Stimulated activated naive CD4-positive, alpha-beta T cell (primary cell): ENCODE results near the gene ACSF3.

Experiments used
- DNase-seq, 6 experiments: peaks; one replicate each; lab custom pipeline; 2025; lab: John Stamatoyannopoulos, UW

ACSF3 gene

GRCh38 chr16:89190150-89190958 lies 96.7 kb downstream of the ACSF3 start:
- no peak for DNase-seq

DNA sequence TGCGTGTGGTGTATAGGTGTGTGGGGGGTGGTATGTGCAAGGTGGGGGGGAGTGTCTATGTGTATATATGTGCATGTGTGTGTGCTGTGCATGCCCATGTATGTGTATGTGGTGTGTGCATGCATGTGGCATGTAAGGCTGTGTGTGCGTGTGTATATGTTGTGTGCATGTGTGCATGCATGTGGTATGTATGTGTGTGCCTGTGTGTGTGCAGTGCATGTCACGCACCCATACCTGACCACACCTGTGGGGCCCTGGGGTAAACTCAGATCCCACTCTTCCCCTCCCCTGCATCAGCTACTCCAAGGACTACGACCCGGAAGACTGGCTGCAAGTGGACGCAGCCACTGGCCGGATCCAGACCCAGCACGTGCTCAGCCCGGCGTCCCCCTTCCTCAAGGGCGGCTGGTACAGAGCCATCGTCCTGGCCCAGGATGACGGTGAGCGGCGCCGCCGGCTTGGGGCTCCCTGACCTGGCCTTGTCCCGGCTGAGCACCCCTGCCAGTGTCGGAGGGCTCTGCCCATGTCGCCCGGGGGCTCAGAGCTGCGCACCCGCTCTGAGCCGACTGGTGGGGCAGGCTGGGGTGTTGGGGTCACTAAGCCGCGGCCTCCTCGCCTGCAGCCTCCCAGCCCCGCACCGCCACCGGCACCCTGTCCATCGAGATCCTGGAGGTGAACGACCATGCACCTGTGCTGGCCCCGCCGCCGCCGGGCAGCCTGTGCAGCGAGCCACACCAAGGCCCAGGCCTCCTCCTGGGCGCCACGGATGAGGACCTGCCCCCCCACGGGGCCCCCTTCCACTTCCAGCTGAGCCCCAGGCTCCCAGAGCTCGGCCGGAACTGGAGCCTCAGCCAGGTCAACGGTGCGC lies 97.6 kb downstream of the ACSF3 start:
- no peak for DNase-seq

DNA sequence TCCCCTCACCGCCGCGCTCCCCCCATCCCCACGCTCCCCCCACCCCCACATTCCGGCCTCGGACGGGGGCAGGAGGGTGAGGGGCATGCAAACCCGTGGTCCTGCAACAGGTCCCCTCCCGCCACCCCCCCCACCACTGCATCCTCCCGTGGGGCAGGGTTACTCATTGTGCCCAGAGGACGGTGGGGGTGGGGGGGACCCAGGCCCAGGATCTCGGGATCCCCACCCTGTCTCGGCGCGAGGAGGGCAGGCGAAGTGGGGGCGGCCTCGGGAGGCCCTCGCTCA lies 98.2 kb downstream of the ACSF3 start:
- no peak for DNase-seq

DNA sequence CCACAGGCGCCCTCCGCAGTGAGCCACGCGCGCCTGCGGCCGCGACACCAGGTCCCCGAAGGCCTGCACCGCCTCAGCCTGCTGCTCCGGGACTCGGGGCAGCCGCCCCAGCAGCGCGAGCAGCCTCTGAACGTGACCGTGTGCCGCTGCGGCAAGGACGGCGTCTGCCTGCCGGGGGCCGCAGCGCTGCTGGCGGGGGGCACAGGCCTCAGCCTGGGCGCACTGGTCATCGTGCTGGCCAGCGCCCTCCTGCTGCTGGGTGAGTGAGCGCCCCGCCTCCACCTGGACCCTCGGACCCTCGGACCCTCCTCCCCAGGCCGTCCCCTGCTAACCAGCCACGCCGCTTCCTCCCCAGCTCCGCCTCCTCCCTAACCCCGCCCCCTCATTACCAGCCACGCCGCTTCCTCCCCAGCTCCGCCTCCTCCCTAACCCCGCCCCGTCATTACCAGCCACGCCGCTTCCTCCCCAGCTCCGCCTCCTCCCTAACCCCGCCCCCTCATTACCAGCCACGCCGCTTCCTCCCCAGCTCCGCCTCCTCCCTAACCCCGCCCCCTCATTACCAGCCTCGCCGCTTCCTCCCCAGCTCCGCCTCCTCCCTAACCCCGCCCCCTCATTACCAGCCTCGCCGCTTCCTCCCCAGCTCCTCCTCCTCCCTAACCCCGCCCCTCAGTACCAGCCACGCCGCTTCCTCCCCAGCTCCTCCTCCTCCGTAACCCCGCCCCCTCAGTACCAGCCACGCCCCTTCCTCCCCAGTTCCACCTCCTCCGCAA lies 98.7 kb downstream of the ACSF3 start:
- peak; percentile 83 to 94 (median 90) for DNase-seq

DNA sequence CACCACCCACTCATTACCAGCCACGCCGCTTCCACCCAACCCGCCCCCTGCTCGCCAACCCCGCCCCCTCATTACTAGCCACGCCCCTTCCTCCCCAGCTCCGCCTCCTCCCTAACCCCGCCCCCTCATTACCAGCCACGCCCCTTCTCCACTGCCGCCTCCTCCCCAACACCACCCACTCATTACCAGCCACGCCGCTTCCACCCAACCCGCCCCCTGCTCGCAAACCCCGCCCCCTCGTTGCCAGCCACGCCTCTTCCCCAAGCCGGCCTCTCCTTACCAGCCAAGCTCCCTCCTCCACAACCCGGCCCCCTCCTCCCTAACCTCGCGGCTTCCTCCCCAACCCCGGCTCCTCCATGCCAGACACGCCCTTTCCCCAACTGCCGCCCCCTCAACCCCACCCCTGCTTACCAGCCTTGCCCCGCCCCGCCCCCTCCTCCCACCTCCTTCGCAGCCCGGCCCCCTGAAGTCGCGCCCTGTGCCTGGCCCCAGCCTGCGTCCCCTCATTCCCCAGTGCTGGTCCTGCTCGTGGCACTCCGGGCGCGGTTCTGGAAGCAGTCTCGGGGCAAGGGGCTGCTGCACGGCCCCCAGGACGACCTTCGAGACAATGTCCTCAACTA lies 99.4 kb downstream of the ACSF3 start:
- peak in 3 of 6 experiments; percentile 47 to 81 (median 80) for DNase-seq

DNA sequence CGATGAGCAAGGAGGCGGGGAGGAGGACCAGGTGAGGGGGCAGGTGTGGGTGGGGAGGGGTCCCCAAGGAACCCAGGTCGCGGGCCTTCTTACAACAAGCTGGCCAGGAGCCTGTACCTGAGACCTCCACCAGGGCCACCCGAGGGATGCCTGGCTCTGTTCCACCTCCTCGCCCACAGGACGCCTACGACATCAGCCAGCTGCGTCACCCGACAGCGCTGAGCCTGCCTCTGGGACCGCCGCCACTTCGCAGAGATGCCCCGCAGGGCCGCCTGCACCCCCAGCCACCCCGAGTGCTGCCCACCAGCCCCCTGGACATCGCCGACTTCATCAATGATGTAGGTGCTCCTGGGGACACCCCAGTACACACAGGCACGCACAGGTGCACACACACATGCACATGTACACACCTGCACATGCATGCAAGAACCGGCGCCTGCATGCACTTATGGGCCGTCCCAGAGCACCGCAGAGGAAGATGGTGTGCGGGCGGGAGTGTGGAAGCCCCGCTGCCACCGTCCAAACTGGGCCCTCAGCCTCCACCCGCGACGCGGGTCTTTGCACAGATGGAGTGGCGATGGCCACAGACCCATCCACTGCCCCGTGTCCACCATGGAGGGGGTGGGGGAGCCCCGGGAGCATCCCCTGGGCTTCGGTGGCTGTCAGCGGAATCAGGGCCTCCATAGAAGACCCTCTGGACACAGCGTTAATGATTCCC lies 100.1 kb downstream of the ACSF3 start:
- DNase-seq: no peak

DNA sequence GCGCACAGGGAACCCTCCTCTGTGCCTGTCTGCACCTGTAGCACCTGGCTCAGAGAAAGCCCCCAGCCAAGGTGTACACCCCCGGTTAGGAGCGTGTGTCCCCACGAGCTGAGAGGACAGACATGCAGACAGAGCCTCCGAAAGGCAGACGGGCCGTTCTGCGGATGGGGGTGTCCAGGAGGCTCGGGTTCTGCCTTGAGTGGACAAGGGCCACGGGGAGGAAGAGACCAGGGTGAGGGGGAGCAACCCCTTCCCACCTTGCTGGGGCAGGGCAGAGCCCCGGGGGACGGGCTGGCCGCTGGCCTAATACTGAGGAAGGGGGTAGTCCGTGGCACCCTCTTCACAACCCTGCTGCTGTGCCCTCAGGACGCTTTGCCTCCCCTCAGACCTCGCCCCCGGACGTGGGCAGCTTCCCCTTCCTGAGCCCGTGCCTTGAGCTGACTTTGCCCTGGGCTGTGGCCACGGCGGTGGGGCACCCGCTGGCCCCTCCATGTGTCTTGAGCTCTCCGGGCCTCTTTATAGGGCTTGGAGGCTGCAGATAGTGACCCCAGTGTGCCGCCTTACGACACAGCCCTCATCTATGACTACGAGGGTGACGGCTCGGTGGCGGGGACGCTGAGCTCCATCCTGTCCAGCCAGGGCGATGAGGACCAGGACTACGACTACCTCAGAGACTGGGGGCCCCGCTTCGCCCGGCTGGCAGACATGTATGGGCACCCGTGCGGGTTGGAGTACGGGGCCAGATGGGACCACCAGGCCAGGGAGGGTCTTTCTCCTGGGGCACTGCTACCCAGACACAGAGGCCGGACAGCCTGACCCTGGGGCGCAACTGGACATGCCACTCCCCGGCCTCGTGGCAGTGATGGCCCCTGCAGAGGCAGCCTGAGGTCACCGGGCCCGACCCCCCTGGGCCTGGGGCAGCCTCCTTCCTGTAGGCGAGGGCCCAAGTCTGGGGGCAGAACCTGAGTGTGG lies 101.0 kb downstream of the ACSF3 start:
- no peak for DNase-seq

GRCh38 chr16:89195521-89196171 lies 102.0 kb downstream of the ACSF3 start:
- no peak for DNase-seq

DNA sequence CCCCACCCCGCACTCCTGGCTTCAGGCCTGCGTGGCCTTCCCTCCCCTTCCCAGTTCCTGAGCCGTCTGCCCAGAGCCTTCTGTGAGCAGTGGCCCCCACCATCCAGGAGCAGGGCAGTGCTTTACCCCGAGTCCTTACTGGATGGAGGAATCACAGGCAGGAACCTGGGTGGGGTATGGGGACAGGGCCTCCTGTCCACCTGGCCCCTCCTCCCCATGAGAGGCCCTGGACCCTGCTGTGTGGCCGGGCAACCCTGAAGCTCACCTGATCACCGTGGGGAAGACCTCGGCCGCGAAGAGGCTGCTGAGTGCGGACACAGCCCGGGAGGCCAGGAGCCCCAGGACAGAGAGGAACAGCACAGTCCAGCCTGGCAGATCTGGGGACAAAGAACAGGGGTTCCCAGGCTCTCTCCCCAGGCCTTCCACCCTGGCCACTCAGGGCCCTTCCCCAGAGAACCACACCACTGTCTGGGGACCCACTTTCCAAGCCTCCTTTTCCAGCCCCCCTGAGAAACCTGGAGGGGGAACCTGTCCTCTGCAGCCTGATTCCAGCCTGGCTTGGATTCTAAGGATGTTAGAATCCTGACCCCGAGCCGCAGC lies 103.5 kb downstream of the ACSF3 start:
- no peak for DNase-seq

- no peak for DNase-seq
Measured at GRCh38 chr16:89197633-89198416, 104.2 kb downstream of the ACSF3 start.

GRCh38 chr16:89198417-89199240 lies 105.0 kb downstream of the ACSF3 start:
- no peak for DNase-seq

DNA sequence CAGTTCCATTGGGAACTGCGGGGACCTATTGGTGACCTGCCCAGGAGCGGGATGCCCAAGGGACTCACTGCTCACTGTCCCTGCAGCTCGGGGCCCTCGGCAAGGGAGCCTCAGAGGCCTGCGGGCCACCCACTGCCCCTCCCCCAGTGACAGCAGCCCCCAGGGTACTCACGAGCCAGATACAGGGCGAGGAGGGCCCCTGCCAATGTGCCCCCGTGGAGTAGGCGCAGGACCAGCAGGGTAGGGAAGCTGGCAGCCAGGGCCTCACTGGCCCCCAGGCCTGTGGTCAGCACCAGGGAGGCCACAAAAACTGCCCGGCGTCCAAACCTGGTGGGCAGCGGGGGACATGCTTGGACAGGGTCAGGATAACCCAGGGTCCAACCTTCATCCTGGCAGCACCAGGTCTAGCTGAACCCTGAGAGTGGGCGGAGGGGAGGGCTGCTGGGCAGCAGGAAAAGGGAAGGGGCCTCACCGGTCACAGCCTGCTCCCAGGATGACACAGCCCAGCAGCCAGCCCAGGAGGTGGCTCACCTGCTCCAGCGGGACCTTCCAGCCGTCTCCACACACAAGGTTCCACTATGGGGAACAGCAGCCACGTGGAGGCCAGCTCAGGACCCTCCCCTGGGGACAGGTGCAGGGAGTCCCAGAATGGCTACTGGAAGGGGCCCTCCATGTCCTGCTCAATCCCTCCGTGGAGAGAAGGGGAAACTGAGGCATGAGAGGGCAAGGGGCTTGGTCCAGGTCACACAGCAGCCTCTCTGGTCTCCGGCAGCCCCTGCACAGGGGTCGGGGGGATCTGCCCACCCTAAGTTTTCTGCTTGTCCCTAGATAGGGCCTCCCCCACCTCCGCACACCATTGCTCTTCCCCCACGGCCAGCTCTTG lies 105.8 kb downstream of the ACSF3 start:
- DNase-seq: no peak

DNA sequence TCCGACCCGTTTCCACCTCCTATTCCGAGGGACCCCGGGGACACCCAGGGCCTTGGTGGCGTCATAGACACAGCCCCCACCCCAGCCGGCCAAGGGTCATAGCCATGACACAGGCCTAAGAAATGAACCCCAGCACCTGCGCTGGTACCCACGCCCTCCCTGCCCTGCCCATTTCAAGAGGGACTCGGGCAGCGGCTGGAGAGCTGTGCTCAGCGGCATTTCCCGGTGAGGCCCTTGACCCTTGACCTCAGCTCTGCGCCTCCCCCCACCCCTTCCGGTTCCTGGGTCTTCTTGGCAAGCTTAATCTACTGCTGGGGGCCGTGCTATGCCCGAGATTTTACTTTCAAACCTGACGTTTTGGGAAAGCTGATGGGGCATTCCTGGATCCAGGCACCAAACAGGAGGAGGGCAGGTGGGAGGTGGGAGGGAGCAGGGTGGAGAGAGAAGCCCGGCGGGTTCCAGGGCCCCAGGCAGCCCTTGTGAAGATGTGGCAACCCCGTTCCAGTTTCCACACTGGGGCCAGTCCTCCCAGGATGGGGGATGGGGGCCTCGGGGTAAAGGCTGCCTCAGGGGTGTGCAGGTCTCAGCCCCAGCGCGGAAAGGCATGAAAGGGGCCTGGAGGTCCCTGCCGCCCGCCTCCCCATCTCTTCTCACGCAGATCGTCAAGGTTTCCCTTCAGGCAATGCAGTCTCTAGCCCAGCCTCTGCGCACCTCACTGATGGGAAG lies 106.6 kb downstream of the ACSF3 start, which contains the start of gene SLC22A31:
SLC22A31 (minus strand) TSS at position 414 of the 726 bp plus-strand sequence; CDS start at position 378, 36 bp downstream.
- no peak for DNase-seq

- no peak for DNase-seq
Measured at GRCh38 chr16:89200850-89201411, 107.3 kb downstream of the ACSF3 start.
